ENCODE results near the gene RABGAP1L. TPM values are rescaled to one million over a fixed set of nuclear protein-coding genes. Genes with fewer than 3 reads are reported as not detected.
"Not testable (repeated sequence)": the region's sequence is repeated elsewhere in the genome, so short reads cannot be mapped to it uniquely, and the experiment has no call there.

Gene RABGAP1L
- total and polyA plus RNA-seq, 4 donors = 33.7 to 128 (median 62.1) TPM

- no peaks in the 10 kb centered on the region for H3K36me3 ChIP-seq (ENCODE audit: control insufficient read depth, insufficient read depth, low read length)
- H3K9me3 ChIP-seq (ENCODE audit: control insufficient read depth, insufficient read depth, low read length) = peaks cover 7% of the 10 kb centered on the region
- H3K4me1 ChIP-seq (ENCODE audit: control insufficient read depth, insufficient read depth, low read length) = no peaks in the 10 kb centered on the region
- H3K27ac ChIP-seq (ENCODE audit: low read depth, low read length) = no peak overlapping the region
- no peaks in the 10 kb centered on the region for H3K27me3 ChIP-seq (ENCODE audit: control insufficient read depth, insufficient read depth, low read length)
- DNase-seq (ENCODE audit: low read depth in 4 of 6, low spot score in 6 of 6) = no peak
- no peak overlapping the region for H3K4me3 ChIP-seq (ENCODE audit: low read depth, low read length)
Measured at GRCh38 chr1:174308604-174309003, 149.3 kb downstream of the RABGAP1L start.

GRCh38 chr1:174309490-174309889, 150.2 kb downstream of the RABGAP1L start:
- no peak for DNase-seq (ENCODE audit: low read depth in 4 of 6, low spot score in 6 of 6)
- H3K4me1 ChIP-seq (ENCODE audit: control insufficient read depth, insufficient read depth, low read length) = no peaks in the 10 kb centered on the region
- H3K27me3 ChIP-seq (ENCODE audit: control insufficient read depth, insufficient read depth, low read length) = no peaks in the 10 kb centered on the region
- peaks cover 7% of the 10 kb centered on the region for H3K9me3 ChIP-seq (ENCODE audit: control insufficient read depth, insufficient read depth, low read length)
- H3K4me3 ChIP-seq (ENCODE audit: low read depth, low read length) = no peak overlapping the region
- no peaks in the 10 kb centered on the region for H3K36me3 ChIP-seq (ENCODE audit: control insufficient read depth, insufficient read depth, low read length)
- no peak overlapping the region for H3K27ac ChIP-seq (ENCODE audit: low read depth, low read length)

- H3K4me3 ChIP-seq (ENCODE audit: low read depth, low read length) = no peak overlapping the region
- WGBS (ENCODE audit: insufficient coverage) = no CpG with 5 or more reads among the region's 4 CpGs
- H3K4me1 ChIP-seq (ENCODE audit: control insufficient read depth, insufficient read depth, low read length) = no peaks in the 10 kb centered on the region
- DNase-seq (ENCODE audit: low read depth in 4 of 6, low spot score in 6 of 6) = no peak
- H3K27ac ChIP-seq (ENCODE audit: low read depth, low read length) = no peak overlapping the region
- peaks cover 14% of the 10 kb centered on the region for H3K9me3 ChIP-seq (ENCODE audit: control insufficient read depth, insufficient read depth, low read length)
- no peaks in the 10 kb centered on the region for H3K27me3 ChIP-seq (ENCODE audit: control insufficient read depth, insufficient read depth, low read length)
- H3K36me3 ChIP-seq (ENCODE audit: control insufficient read depth, insufficient read depth, low read length) = no peaks in the 10 kb centered on the region
Measured at GRCh38 chr1:174314433-174314832, 155.1 kb downstream of the RABGAP1L start.

DNA sequence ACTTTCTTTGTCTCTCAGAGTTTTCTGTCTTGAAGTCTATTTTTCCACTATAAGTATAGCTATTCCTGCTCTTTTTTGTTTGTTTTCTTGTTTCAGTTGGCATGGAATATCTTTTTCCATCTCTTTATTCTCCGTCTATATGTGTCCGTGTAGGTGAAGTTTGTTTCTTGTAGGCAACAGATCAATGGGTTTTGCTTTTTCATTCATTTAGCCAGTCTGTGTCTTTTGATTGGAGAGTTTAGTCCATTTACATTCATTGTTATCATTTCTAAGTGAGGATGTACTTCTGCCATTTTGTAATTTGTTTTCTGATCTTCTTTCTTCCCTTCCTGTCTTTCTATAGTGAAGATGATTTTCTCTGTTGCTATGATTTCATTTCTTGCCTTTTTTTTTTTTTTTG, 155.9 kb downstream of the RABGAP1L start:
- Histone ChIP-seq H3K27ac (ENCODE audit: low read depth, low read length) (no peak overlapping the region), H3K36me3 (ENCODE audit: control insufficient read depth, insufficient read depth, low read length) (no peaks in the 10 kb centered on the region), H3K4me3 (ENCODE audit: low read depth, low read length) (no peak overlapping the region), H3K4me1 (ENCODE audit: control insufficient read depth, insufficient read depth, low read length) (no peaks in the 10 kb centered on the region), H3K27me3 (ENCODE audit: control insufficient read depth, insufficient read depth, low read length) (no peaks in the 10 kb centered on the region), H3K9me3 (ENCODE audit: control insufficient read depth, insufficient read depth, low read length) (peaks cover 14% of the 10 kb centered on the region)
- WGBS (ENCODE audit: insufficient coverage) = no CpG with 5 or more reads among the region's 2 CpGs
- no peak for DNase-seq (ENCODE audit: low read depth in 4 of 6, low spot score in 6 of 6)

DNA sequence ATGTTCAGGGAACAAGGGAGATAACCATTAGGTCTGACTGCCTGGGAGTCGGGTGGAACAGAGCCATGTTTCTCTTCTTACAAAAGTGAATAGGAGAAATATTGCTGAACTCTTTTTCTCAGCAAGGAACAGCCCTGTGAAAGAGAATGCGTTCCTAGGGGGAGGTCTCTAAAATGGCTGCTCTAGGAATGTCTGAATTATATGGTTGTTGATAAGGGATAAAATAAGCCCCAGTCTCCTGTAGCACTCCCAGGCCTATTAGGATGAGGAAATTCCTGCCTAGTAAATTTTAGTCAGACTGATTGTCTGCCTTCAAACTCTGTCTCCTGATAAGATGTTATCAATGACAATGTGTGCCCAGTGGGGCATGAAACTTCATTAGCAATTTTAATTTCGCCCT, 161.6 kb downstream of the RABGAP1L start:
- H3K27me3 ChIP-seq (ENCODE audit: control insufficient read depth, insufficient read depth, low read length); H3K4me3 ChIP-seq (ENCODE audit: low read depth, low read length); H3K4me1 ChIP-seq (ENCODE audit: control insufficient read depth, insufficient read depth, low read length); DNase-seq (ENCODE audit: low read depth in 4 of 6, low spot score in 6 of 6); H3K27ac ChIP-seq (ENCODE audit: low read depth, low read length); H3K36me3 ChIP-seq (ENCODE audit: control insufficient read depth, insufficient read depth, low read length): not testable (repeated sequence)
- H3K9me3 ChIP-seq (ENCODE audit: control insufficient read depth, insufficient read depth, low read length) = peaks cover 15% of the 10 kb centered on the region
- WGBS (ENCODE audit: insufficient coverage) = 100% methylated on average over 1 of the region's 3 CpGs

DNA sequence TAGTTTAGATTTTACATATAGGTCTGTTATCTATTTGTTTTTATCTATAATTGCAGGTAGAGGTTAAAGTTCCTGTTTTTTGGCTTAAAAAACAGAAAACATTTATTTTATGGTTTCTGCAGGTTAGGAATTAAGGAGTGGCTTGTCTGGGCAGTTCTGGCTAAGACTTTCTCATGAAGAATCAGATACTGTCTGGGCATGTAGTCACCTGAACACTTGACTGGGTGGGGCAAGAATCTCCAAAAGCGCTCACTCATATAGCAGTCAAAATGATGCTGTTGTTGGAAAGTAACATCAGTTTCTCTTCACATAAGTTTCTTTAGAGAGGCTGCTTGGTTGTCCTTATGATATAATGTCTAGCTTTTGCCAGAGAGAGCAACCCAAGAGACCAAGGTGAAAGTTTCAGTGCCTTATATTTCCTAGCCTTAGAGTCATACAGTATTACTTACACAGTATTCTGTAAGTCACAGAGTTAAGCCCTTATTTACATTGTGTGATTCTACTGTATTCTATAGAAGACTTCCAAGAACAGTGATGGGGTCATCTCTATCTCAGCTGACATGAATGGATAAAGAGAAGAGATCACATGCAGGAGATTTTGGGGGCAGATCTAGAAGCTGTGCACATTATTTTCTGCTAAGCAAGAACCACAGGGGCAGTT, 163.0 kb downstream of the RABGAP1L start:
- no peak for DNase-seq (ENCODE audit: low read depth in 4 of 6, low spot score in 6 of 6)
- Histone ChIP-seq H3K4me1 (ENCODE audit: control insufficient read depth, insufficient read depth, low read length) (no peaks in the 10 kb centered on the region), H3K9me3 (ENCODE audit: control insufficient read depth, insufficient read depth, low read length) (peaks cover 17% of the 10 kb centered on the region), H3K27ac (ENCODE audit: low read depth, low read length) (no peak overlapping the region), H3K27me3 (ENCODE audit: control insufficient read depth, insufficient read depth, low read length) (no peaks in the 10 kb centered on the region), H3K4me3 (ENCODE audit: low read depth, low read length) (no peak overlapping the region), H3K36me3 (ENCODE audit: control insufficient read depth, insufficient read depth, low read length) (peaks cover 2% of the 10 kb centered on the region)
- WGBS (ENCODE audit: insufficient coverage) = no CpG with 5 or more reads among the region's 1 CpG

- no CpG with 5 or more reads among the region's 1 CpG for WGBS (ENCODE audit: insufficient coverage)
- Histone ChIP-seq H3K27ac (ENCODE audit: low read depth, low read length) (no peak overlapping the region), H3K4me1 (ENCODE audit: control insufficient read depth, insufficient read depth, low read length) (no peaks in the 10 kb centered on the region), H3K36me3 (ENCODE audit: control insufficient read depth, insufficient read depth, low read length) (peaks cover 2% of the 10 kb centered on the region), H3K4me3 (ENCODE audit: low read depth, low read length) (no peak overlapping the region), H3K9me3 (ENCODE audit: control insufficient read depth, insufficient read depth, low read length) (peaks cover 20% of the 10 kb centered on the region), H3K27me3 (ENCODE audit: control insufficient read depth, insufficient read depth, low read length) (no peaks in the 10 kb centered on the region)
- no peak for DNase-seq (ENCODE audit: low read depth in 4 of 6, low spot score in 6 of 6)
Measured at GRCh38 chr1:174324493-174324892, 165.2 kb downstream of the RABGAP1L start.

GRCh38 chr1:174324939-174325338, 165.6 kb downstream of the RABGAP1L start:
- H3K36me3 ChIP-seq (ENCODE audit: control insufficient read depth, insufficient read depth, low read length) = peaks cover 2% of the 10 kb centered on the region
- H3K4me3 ChIP-seq (ENCODE audit: low read depth, low read length) = no peak overlapping the region
- no peak overlapping the region for H3K27ac ChIP-seq (ENCODE audit: low read depth, low read length)
- H3K4me1 ChIP-seq (ENCODE audit: control insufficient read depth, insufficient read depth, low read length) = no peaks in the 10 kb centered on the region
- no peaks in the 10 kb centered on the region for H3K27me3 ChIP-seq (ENCODE audit: control insufficient read depth, insufficient read depth, low read length)
- peaks cover 20% of the 10 kb centered on the region for H3K9me3 ChIP-seq (ENCODE audit: control insufficient read depth, insufficient read depth, low read length)
- DNase-seq (ENCODE audit: low read depth in 4 of 6, low spot score in 6 of 6) = no peak
- no CpG with 5 or more reads among the region's 1 CpG for WGBS (ENCODE audit: insufficient coverage)

DNA sequence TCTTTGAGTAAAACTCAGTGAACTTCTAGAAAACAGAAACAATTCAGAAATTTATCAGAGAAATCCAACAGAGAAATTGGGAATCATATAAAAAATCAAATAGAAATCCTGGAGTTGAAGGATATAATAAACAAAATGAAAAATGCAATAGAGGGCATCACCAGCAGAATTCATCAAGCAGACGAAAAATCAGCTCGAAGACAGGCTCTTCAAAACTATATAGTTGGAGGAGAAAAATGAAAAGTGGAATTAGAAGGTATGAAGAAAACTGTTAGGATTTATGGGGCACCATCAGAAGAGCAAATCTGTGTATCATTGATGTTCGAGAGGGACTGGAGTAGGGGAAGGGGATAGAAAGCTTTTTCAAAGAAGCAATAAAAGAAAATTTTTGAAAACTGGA, 167.0 kb downstream of the RABGAP1L start:
- Histone ChIP-seq H3K27me3 (ENCODE audit: control insufficient read depth, insufficient read depth, low read length) (no peaks in the 10 kb centered on the region), H3K27ac (ENCODE audit: low read depth, low read length) (no peak overlapping the region), H3K36me3 (ENCODE audit: control insufficient read depth, insufficient read depth, low read length) (peaks cover 2% of the 10 kb centered on the region), H3K4me1 (ENCODE audit: control insufficient read depth, insufficient read depth, low read length) (no peaks in the 10 kb centered on the region), H3K9me3 (ENCODE audit: control insufficient read depth, insufficient read depth, low read length) (peaks cover 16% of the 10 kb centered on the region), H3K4me3 (ENCODE audit: low read depth, low read length) (no peak overlapping the region)
- DNase-seq (ENCODE audit: low read depth in 4 of 6, low spot score in 6 of 6) = no peak
- WGBS (ENCODE audit: insufficient coverage) = 96% methylated on average over 2 of the region's 3 CpGs

- H3K4me3 ChIP-seq (ENCODE audit: low read depth, low read length) = no peak overlapping the region
- H3K4me1 ChIP-seq (ENCODE audit: control insufficient read depth, insufficient read depth, low read length) = no peaks in the 10 kb centered on the region
- no peaks in the 10 kb centered on the region for H3K36me3 ChIP-seq (ENCODE audit: control insufficient read depth, insufficient read depth, low read length)
- H3K9me3 ChIP-seq (ENCODE audit: control insufficient read depth, insufficient read depth, low read length) = no peaks in the 10 kb centered on the region
- no peaks in the 10 kb centered on the region for H3K27me3 ChIP-seq (ENCODE audit: control insufficient read depth, insufficient read depth, low read length)
- H3K27ac ChIP-seq (ENCODE audit: low read depth, low read length) = no peak overlapping the region
- no peak for DNase-seq (ENCODE audit: low read depth in 4 of 6, low spot score in 6 of 6)
- WGBS (ENCODE audit: insufficient coverage) = 100% methylated on average over 2 of the region's 6 CpGs
Measured at GRCh38 chr1:174333437-174333836, 174.1 kb downstream of the RABGAP1L start.
